ELR (cell line): ENCODE results near the gene HSPB6.

ENCODE experiments used
- DNase-seq: peaks from one replicate; pipeline ENCODE4 v3.0.0-alpha.2; 2015; ENCODE audit warnings: low read depth

Gene HSPB6

DNA sequence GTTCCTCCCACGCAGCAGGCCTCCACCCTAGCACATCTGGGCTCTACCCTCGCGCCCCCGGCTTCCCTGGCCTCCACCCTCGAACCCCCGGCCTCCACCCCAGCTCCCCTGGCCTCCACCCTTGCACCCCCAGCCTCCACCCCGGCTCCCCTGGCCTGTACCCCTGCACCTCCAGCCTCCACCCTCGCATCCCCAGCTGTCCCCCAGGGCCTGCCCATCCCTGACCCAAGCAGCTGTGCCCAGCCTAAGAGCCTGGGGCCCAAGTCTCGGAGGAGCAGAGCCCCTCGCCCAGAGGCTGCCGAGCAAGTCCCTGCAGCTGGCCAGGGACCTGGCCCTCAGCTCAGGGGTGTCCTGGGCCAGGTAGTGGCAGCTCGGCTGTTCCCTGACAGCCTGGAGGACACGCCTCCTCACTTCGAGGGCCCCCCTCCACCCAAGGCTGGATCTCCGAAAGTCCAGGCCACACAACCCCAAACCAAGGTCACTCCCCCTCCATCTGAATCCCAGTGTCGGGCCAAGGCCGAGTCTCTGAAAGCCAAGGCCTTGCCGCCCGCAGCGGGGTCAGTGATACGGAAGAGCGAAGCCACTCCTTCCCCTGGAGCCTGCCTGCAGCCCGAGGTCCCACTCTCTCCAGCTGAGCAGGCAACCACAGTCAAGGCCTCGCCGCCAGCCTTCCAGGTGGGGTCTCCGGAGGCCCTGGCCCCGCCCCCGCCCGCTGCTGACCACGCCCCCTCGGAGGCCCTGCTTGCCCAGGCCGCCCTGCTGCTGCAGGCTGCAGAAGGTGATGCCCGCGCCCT is 10.7 kb upstream of the HSPB6 start:
- DNase-seq = no peak

DNA sequence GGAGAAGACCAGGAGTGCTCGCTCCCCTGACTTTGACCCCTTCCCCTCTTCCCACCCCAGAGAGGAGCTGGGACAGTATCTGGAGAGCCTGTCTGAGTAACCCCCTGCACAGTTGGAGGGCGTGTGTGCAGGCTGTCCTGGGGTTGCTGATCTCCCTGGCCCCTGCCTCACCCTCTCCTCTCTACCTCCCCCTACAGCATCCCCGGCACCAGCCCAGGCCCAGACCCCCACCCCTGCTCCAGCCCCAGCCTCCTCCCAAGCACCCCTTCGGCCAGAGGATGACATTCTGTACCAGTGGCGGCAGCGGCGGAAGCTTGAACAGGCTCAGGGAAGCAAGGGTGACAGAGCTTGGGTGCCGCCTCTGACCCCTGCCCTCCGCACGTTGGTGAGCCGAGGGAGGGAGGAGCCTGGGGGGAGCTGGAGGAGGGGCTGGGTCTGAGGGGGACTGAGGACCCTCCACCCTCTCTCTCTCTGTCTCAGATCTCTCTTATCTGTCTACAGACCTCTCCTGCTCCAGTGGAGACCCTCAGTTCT is 9.8 kb upstream of the HSPB6 start:
- DNase-seq = no peak

DNA sequence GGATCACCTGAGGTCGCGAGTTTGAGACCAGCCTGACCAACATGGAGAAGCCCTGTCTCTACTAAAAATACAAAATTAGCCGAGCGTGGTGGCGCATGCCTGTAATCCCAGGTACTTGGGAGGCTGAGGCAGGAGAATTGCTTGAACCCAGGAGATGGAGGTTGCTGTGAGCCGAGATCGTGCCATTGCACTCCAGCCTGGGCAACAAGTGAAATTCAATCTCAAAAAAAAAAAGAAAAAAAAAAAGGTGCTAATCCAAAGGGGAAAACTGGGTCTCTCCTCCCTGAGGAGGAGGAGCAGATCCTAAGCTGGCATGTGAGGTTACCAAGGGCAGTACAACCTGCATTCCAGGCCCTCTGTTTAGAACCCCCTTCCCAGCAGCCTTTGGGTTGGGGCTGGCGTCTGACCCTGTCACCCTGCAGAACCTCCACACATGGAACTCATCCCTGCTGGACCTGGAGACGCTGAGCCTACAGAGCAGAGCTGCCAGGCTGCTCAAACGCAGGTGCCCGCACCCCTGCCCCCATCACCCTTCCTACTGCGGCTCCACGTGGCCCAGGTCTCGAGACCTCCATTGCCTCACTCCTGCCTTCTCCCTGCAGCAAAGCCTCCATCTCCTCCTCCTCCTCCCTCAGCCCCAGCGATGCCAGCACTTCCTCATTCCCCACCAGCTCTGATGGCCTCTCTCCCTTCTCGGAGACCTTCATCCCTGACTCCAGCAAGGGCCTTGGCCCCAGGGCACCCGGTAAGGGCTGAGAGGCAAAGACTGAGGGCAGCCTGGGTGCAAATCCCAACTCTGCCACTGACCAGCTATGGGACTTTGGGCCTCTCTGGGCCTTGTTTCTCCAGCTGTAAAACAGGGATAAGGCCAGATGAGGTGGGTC is 7.8 kb upstream of the HSPB6 start:
- no peak for DNase-seq

DNA sequence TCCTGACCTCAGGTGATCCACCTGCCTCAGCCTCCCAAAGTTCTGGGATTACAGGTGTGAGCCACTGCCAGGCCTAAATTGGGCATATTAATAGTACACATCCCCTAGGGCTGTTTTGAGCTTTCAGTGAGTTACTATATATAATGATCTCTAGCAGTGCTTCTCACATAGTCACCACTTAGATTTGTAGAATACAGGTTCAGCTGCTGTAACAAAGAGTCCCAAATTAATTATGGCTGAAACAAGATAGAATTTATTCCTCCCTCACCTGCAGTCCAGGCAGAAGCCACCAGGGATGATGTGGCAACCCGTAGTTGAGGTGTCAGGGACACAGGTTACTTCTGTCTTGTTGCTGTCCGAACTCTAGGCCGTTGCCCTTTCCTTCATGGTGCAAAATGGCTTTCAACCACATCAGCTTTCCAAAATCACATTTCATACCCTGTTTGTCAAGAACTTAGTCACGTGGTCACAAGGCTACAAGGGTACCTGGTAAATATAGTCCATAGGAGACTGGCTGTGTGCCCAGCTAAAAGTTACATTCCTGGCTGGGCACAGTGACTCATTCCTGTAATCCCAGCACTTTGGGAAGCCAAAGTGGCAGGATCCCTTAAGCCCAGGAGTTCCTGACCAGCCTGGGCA is 4.0 kb upstream of the HSPB6 start:
- no peak for DNase-seq

DNA sequence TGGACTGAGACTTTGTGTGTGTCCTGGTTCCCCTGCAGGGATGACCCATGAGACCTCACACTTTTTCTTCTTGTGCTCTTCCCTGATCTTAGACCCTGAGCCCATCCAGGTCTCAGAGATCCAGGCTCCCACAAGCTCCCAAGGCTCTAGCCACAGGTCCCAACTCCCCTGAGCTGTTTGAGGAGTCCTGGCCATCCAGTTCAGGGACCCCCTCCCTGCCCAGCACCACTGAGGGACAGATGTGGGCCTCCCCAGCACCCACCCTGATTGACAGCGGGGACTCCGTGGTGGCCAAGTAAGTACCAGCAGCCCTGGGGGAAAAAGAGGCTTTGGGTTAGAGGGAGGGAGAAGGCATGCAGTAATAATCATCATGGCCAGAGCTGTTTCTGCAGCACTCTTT is 2.9 kb upstream of the HSPB6 start:
- DNase-seq = no peak

DNA sequence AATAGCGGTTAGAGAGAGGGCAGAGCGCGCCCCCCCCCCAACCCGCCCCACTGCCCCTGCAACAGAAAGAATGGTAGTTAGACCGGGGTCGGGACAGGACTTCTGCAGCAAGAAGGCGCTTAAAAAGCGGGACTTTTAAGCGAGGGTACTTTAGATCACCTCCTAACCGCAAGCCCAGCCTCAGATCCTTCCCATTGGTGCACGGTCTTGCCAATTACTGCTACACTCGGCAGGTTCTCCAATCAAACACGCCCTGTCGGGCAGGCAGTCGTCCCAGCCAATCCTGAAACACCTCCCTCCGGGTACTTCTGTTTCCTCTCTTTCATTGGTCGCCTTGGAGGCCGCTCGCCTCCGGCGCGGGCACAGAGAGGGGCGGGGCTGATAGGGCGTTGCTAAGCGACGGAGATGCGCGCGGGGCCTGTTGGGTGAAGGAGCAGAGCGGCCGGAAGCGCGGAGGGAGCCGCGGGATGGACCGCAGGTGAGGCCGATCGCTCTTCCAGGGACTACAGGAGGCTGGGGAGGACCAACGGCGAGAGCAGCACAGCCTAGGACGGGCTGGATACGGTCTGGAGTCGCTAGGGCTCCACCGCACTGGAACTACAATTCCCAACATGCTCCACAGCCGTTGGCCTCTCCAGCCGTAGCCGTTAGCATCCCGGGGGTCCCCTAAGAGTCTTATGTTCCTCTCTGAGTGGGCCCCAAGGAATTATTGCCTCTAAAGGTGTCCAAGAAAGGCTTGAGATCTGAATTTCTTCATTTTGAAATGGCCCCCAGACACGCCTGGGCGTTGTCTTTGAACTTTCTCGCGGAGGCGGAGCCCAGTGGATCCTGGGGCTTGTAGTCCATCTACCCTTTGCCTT is 1.1 kb upstream of the HSPB6 start, which contains the start of gene PROSER3:
Gene PROSER3, plus strand, starts transcription at position 428 of the 860 bp plus-strand sequence. Its CDS starts 40 bp downstream, at position 468.
- peak; percentile 99 for DNase-seq

DNA sequence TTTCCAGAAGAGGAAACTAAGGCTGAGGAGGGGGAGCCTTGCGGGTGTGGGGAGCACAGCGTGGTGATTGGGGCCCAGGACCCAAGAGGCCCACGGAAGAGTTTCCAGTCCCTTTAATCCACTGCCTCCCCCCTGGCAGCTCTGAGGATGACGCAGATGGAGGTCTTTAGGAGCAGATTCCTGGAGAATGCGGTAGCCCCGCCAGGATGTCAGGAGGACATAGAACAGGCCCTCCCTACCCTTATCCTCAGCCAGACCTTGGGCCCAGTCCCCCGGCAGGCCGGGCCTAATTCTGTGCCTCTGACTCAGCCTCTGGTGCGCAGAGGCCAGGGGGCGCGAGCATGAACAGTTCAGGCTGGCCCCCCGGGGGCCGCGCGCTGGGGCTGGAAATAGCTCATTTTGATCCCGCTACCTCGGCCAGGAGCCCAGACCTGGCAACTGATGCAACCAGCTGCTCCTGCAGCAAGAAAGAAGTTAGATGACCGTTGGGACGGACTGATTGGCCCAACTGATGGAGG is 461 bp upstream of the HSPB6 start:
- peak; percentile 93 for DNase-seq

DNA sequence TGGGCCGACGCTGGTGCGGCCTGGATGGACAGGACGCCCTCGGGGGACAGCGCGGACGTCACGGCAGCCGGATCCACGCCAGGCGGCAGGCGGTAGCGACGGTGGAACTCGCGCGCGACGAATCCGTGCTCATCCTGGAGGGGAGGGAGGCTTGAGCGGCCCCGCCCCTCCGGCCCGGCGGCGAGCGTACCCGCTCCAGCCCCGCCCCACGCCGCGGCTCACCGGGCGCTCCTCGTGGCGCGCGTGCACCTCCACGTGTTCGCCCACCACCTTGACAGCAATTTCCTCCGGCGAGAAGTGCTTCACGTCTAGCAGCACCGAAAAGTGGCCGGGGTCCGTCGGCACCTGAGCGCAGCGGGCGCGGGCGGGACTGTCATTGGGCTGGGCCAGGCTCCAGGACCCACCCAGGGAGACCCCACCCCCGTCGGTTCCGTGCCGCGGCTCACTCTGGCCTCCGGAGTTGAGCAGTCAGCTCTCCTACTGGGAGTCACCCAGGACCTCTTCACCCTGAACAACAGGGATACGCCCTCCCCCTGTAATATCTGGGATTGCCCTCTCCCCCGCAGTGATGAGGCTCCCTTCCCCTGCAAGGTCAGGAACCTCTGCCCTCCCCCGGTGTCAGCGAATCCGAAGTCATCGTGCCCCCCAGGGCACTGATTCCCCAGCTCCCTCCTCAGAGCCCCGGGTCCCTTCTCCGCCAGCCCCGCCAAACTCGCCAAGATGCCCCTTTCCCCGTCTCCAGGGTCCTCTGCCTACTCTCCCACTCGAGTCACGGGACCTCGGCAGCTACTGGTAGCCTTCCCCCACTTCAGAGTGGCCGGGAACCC is 1.1 kb downstream of the HSPB6 start:
- DNase-seq = peak; percentile 32

DNA sequence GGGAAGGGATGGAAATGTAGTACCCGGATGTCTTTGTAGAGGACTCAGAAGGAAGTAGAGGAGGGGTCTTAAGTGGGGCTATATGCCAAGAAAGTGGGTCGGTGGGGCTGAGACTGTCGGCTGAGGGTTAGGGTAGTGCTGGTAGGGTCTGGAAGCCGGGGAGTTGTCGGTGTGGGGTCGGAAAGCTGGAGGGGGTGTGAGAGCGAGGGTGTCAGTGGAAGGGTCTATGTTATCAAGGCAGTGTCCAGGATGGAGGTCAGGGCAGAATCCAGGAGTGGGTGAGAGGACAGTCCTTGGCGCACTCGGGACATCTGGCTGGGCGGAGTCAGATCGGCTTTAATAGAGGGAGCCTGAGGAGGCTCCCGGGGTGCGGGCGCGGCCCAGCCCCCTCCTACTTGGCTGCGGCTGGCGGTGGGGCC is 1.7 kb downstream of the HSPB6 start:
- no peak for DNase-seq

DNA sequence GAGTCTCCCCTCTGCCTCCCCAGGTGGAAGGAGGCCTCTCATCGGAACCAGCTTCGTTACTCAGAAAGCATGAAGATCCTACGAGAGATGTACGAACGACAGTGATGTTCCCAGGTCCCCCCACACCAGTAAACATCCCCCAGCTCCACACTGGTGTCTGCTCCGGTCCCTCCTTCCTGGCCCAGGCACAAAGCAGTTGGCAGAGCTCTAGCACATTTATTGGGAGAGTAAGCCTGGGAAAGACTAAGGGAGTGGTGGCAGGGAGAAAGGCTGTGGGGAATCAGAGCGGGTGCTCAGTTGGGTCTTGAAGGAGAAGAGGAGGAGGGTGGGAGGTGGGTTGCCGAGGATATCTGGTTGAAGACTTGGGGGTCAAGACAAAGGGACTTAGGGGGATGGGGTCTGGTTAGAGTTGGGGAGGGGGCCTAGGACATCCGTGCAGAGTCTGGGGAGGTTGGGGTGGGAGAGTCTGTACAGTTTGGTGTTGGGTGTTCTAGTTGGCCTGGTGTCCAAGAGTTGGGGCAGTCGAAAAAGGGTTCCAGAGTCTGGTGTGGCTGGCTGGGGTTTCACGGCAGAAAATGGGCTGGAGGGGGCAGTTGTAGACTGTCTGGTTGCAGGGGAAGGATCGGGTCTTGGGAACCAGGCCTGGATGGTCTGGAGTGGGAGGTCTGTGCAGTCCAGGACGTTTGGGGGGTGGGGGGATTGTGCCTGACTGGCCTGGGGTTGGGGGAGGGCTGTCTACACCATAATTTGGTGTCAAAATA is 2.3 kb downstream of the HSPB6 start:
- DNase-seq = no peak

DNA sequence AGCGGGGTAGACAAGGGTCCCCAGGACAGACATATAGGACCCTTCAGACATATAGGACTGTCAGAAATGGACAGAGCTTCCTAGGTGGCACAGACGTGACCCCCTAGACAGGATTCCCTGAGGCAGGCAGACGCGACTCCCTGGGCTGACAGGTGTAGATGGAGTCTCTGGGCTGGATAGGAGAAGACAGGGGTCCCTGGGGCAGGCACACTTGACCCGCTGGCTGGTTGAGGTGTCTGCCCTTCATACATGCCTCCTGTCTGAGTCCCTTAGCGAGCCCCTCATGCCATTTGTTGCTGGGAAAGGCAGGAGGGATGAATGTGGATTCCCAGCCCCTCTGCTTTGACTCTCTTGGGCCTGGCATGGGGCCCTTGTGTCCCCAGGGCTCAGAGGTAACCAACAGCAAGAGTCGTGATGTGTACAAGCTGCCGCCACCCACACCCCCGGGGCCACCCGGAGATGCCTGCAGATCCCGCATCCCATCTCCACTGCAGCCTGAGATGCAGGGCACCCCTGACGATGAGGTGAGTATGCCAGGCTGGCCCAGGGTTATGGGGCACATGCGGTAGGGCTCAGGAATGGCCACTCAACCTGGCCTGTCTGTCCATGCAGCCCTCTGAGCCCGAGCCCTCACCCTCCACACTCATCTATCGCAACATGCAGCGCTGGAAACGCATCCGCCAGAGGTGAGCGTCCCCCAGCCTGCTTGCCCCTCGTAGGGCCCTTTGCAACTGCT is 3.0 kb downstream of the HSPB6 start:
- DNase-seq = no peak

DNA sequence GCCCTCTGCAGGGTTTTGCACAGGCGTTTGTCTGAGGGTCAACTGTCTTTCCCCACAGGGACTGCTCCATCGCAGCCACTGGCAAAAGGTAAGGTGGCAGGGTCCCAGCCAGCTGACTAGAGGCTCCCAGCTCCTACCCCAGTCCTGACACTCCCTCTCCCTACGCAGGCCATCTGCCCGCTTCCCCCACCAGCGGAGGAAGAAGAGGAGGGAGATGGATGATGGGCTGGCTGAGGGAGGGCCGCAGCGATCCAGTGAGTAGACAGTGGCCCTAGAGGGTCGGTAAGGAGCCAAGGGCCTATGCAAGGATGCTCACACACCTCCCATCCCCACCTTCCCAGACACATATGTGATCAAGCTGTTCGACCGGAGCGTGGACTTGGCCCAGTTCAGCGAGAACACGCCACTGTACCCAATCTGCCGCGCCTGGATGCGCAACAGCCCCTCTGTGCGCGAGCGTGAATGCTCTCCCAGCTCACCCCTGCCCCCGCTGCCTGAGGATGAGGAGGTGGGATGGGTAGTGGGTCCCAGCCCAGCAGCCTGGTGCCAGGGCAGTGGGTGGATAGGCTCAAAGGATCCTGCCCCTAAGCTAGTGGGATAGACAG is 4.0 kb downstream of the HSPB6 start:
- DNase-seq = no peak

DNA sequence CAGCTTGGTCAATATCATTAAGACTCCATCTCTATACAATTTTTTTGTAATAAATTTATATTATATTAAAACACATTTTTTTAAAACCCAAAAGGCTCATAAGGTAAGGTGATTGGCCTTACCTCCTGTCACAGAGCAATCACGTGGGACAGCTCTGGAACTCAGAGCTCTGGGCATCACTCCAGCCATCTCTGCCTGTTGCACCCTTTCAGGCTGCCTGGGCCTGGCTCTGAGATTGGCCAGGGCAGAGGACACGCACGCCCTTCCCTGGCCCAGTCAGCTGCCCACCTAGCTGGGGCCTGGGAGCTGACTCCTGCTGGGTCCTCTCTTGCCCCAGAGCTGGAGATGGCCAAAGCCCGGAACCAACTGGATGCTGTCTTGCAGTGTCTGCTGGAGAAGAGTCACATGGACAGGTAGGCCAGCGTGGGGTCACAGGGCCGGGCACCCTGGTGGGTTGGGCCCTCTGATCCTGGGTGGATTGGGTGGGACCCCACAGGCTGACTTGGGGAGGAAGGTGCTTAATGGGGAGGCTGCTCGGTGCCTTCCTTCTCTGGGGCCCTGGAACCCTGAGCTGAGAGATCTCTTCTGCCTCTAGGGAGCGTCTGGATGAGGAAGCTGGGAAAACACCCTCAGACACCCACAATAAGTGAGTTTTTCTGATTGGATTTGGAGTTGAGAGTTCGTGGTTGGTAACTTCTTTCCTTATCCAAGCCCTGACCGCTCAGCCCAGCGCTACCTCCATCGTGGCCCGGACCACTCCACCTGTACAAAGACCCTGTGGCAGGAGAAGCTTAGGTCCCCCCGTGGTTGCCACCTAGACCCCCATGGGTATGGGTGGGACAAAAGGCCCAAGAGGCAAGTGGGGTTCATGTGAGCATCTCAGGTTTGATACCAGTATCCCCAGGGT is 4.7 kb downstream of the HSPB6 start:
- no peak for DNase-seq

DNA sequence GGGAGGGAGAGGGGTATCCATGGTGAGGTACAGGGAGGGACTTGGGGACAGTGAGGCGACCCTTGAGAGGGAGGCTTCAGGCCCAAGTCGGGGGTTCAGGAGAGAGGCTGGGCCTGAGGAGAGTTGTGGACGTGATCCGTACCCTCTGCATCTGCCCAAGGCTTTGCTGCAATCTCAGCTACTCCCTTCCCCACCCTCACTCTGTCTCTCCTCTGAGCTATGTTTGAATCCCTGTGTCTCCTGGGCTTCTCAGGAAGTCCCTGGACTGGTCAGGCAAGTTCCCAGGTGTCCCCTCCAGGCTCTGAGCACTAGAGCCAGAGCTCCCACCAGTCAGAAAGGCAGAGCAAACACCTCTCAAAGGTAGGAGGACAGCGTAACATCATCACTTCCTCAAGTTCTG is 6.7 kb downstream of the HSPB6 start:
- DNase-seq = no peak

DNA sequence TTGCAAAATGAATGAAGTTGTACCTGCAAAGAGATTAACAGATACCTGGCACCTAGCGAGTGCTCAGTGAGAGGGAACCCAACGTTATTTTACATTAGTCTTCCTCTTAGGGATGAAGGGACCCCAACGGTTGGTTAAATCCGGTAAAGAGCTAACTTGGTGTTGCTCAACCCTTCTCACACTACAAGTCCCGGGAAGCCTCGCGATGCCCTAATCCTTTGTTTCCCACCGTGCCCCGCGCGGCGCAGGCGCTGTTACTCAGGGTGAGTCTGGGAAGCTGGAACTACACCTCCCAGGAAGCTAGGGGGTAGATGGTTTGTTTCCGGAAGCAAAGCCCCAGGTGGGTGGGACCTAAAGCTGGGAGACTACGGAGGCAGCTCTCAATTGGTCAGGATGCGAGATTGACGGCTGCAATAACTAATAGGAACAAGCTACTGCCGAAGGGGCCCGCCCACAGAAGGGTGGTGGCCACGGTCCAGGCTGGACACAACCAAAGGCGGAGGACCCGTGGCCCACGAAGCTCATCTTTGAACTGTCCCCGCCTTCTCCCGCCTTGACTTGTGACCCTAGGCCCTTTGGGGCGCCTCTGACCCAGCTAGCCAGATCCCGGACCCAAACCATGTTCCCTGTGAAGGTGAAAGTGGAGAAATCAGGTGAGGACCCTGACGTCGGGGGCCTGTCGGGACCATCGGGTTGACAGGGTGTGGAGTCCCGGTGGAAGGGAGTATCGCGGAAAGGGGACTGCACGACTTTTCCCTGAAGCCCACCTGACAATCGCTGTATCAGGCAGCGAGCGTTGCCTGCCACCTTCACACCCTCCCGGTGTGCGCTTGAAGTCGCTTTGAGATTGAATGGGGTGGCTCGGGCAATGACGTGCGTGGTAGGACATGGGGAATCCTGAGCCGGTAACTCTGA is 8.5 kb downstream of the HSPB6 start, which contains the start of gene LIN37:
Gene LIN37, plus strand, starts transcription at position 471 of the 915 bp plus-strand sequence. Its CDS starts 149 bp downstream, at position 620.
- DNase-seq = peak; percentile 99

DNA sequence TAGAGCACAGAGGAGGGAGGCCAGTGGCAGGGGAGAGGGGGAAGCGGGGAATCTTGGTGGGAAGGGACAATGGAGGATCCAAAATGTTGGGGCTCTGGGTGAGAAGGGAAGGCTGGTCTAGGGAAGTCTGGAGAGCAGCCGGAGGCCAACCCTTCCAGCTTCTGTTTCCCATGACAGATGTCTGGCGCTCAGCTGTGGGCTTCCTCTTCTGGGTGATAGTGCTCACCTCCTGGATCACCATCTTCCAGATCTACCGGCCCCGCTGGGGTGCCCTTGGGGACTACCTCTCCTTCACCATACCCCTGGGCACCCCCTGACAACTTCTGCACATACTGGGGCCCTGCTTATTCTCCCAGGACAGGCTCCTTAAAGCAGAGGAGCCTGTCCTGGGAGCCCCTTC is 10.3 kb downstream of the HSPB6 start:
- DNase-seq = no peak
